Measurements from ENCODE around the gene TXN.
A peak's percentile ranks its signal among the peaks of the same experiment; 100 is the strongest.

Gene TXN

GRCh38 chr9:110256380-110257096 lies at the start of gene TXN:
Gene TXN, minus strand, starts transcription at chr9:110256507. Its CDS starts 72 bp downstream, at chr9:110256435.
- Mint-ChIP-seq H3K4me1 (peaks cover 65% of the 10 kb centered on the region), H3K4me3 (peak within 1 kb of the TSS; percentile 91), H3K27me3 (no peaks in the 10 kb centered on the region), H3K27ac (peak within 1 kb of the TSS; percentile 91), H3K36me3 (peaks cover 23% of the 10 kb centered on the region), H3K9me3 (no peaks in the 10 kb centered on the region)
- peak; percentile 85 for ATAC-seq

GRCh38 chr9:110303133-110303532 lies 46.8 kb upstream of the TXN start:
- peaks cover 3% of the 10 kb centered on the region for H3K9me3 Mint-ChIP-seq
- no peak overlapping the region for H3K4me3 Mint-ChIP-seq
- H3K36me3 Mint-ChIP-seq = no peaks in the 10 kb centered on the region
- H3K27me3 Mint-ChIP-seq = peaks cover 16% of the 10 kb centered on the region
- no peaks in the 10 kb centered on the region for H3K4me1 Mint-ChIP-seq
- no peak for ATAC-seq
- H3K27ac Mint-ChIP-seq = no peak overlapping the region

GRCh38 chr9:110298043-110298605 lies 41.8 kb upstream of the TXN start:
- Mint-ChIP-seq H3K4me1 (no peaks in the 10 kb centered on the region), H3K36me3 (no peaks in the 10 kb centered on the region), H3K27ac (no peak overlapping the region), H3K9me3 (no peaks in the 10 kb centered on the region), H3K27me3 (peaks cover 20% of the 10 kb centered on the region), H3K4me3 (no peak overlapping the region)
- ATAC-seq = no peak

GRCh38 chr9:110293248-110293647 lies 36.9 kb upstream of the TXN start:
- Mint-ChIP-seq H3K27me3 (peaks cover 20% of the 10 kb centered on the region), H3K9me3 (no peaks in the 10 kb centered on the region), H3K36me3 (no peaks in the 10 kb centered on the region), H3K27ac (no peak overlapping the region), H3K4me3 (no peak overlapping the region), H3K4me1 (no peaks in the 10 kb centered on the region)
- ATAC-seq = no peak

- H3K4me1 Mint-ChIP-seq = no peaks in the 10 kb centered on the region
- H3K4me3 Mint-ChIP-seq = no peak overlapping the region
Observed at GRCh38 chr9:110291921-110292557, 35.7 kb upstream of the TXN start.

GRCh38 chr9:110290001-110290400 lies 33.7 kb upstream of the TXN start:
- Mint-ChIP-seq H3K4me1 (no peaks in the 10 kb centered on the region), H3K27ac (no peak overlapping the region)
- no peak for ATAC-seq

More at GRCh38 chr9:110291921-110292557, 35.7 kb upstream of the TXN start:
- Mint-ChIP-seq H3K9me3 (no peaks in the 10 kb centered on the region), H3K27ac (no peak overlapping the region), H3K36me3 (no peaks in the 10 kb centered on the region), H3K27me3 (peaks cover 20% of the 10 kb centered on the region)
- ATAC-seq = no peak

GRCh38 chr9:110288503-110288902 lies 32.2 kb upstream of the TXN start:
- Mint-ChIP-seq H3K4me3 (no peak overlapping the region), H3K27me3 (peaks cover under 1% of the 10 kb centered on the region), H3K36me3 (no peaks in the 10 kb centered on the region), H3K9me3 (no peaks in the 10 kb centered on the region), H3K27ac (no peak overlapping the region), H3K4me1 (no peaks in the 10 kb centered on the region)
- ATAC-seq = no peak

More at GRCh38 chr9:110290001-110290400, 33.7 kb upstream of the TXN start:
- H3K9me3 Mint-ChIP-seq = no peaks in the 10 kb centered on the region
- H3K4me3 Mint-ChIP-seq = no peak overlapping the region
- H3K27me3 Mint-ChIP-seq = peaks cover 16% of the 10 kb centered on the region
- H3K36me3 Mint-ChIP-seq = no peaks in the 10 kb centered on the region

- Mint-ChIP-seq H3K27me3 (no peaks in the 10 kb centered on the region), H3K9me3 (no peaks in the 10 kb centered on the region), H3K4me3 (no peak overlapping the region), H3K27ac (no peak overlapping the region), H3K4me1 (no peaks in the 10 kb centered on the region), H3K36me3 (no peaks in the 10 kb centered on the region)
- no peak for ATAC-seq
Observed at GRCh38 chr9:110287289-110287680, 31.0 kb upstream of the TXN start.

- Mint-ChIP-seq H3K36me3 (no peaks in the 10 kb centered on the region), H3K9me3 (no peaks in the 10 kb centered on the region), H3K4me3 (no peak overlapping the region), H3K27me3 (no peaks in the 10 kb centered on the region), H3K4me1 (no peaks in the 10 kb centered on the region), H3K27ac (no peak overlapping the region)
- ATAC-seq = no peak
Observed at GRCh38 chr9:110284211-110284844, 28.0 kb upstream of the TXN start.

GRCh38 chr9:110283751-110284150 lies 27.4 kb upstream of the TXN start:
- Mint-ChIP-seq H3K27ac (no peak overlapping the region), H3K9me3 (no peaks in the 10 kb centered on the region), H3K27me3 (no peaks in the 10 kb centered on the region), H3K4me1 (no peaks in the 10 kb centered on the region), H3K4me3 (no peak overlapping the region), H3K36me3 (no peaks in the 10 kb centered on the region)
- no peak for ATAC-seq

- Mint-ChIP-seq H3K9me3 (no peaks in the 10 kb centered on the region), H3K27ac (no peak overlapping the region), H3K4me1 (no peaks in the 10 kb centered on the region), H3K36me3 (no peaks in the 10 kb centered on the region), H3K27me3 (no peaks in the 10 kb centered on the region), H3K4me3 (no peak overlapping the region)
- ATAC-seq = no peak
Observed at GRCh38 chr9:110282739-110283081, 26.4 kb upstream of the TXN start.

- no peak overlapping the region for H3K27ac Mint-ChIP-seq
- no peak for ATAC-seq
- no peaks in the 10 kb centered on the region for H3K9me3 Mint-ChIP-seq
- no peaks in the 10 kb centered on the region for H3K4me1 Mint-ChIP-seq
- no peaks in the 10 kb centered on the region for H3K27me3 Mint-ChIP-seq
- no peaks in the 10 kb centered on the region for H3K36me3 Mint-ChIP-seq
- H3K4me3 Mint-ChIP-seq = no peak overlapping the region
Observed at GRCh38 chr9:110282018-110282738, 25.9 kb upstream of the TXN start.

- H3K9me3 Mint-ChIP-seq = no peaks in the 10 kb centered on the region
- no peak for ATAC-seq
- H3K27me3 Mint-ChIP-seq = peaks cover 9% of the 10 kb centered on the region
- no peak overlapping the region for H3K27ac Mint-ChIP-seq
- no peaks in the 10 kb centered on the region for H3K36me3 Mint-ChIP-seq
- H3K4me1 Mint-ChIP-seq = no peaks in the 10 kb centered on the region
- H3K4me3 Mint-ChIP-seq = no peak overlapping the region
Observed at GRCh38 chr9:110278080-110278707, 21.9 kb upstream of the TXN start.

GRCh38 chr9:110276781-110277180 lies 20.5 kb upstream of the TXN start:
- H3K36me3 Mint-ChIP-seq = no peaks in the 10 kb centered on the region
- H3K4me3 Mint-ChIP-seq = no peak overlapping the region
- no peak for ATAC-seq
- no peaks in the 10 kb centered on the region for H3K9me3 Mint-ChIP-seq
- H3K27me3 Mint-ChIP-seq = peaks cover 9% of the 10 kb centered on the region
- no peak overlapping the region for H3K27ac Mint-ChIP-seq
- no peaks in the 10 kb centered on the region for H3K4me1 Mint-ChIP-seq

Data from stimulated activated memory B cell treated with anti-CD40 and anti-IgM and Interleukin-4, amounts not matched to agents 10 μg/mL and 1 μg/mL and 100 μg/mL, for 72 hours (primary cell).